Right hindlimb (tissue), 1 donor: ENCODE measurements around the gene OR52D1.

ENCODE experiments used
- DNase-seq: peaks from one replicate; pipeline ENCODE4 v3.0.0-alpha.2; 2018

The OR52D1 gene

GRCh38 chr11:5488385-5488784 lies at the start of gene OR52D1:
TSS of gene OR52D1 (plus strand) at chr11:5488685. CDS start at chr11:5488707, 22 bp downstream.
- no peak for DNase-seq

DNA sequence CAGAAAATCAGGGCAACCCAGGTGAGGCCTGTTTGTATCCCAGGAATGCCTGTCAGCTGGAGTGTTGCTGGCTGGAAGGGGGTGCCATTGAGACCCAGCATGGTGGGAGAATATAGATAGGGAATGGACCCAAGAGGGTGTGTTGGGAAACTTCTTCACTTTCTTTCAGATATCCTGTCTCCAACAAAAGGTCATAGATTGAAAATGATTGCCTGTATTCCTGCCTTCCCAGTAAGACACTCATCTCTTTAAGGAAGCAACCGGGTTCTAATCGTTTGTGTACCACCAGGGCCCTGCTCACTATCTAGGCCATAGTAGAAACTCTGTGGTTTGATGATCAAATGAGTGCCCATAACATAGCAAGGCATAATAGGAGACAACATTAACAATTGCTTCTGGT lies 47.1 kb upstream of the OR52D1 start, which contains the start of gene OR51I1:
OR51I1 (minus strand) TSS at position 101 of the 400 bp plus-strand sequence; CDS start at position 101, 0 bp downstream.
- DNase-seq: no peak

- DNase-seq: no peak
These were observed 44.6 kb upstream of the OR52D1 start for GRCh38 chr11:5443835-5444393.

GRCh38 chr11:5449023-5449422 lies 39.5 kb upstream of the OR52D1 start, which contains the start of gene OR51I2:
TSS of gene OR51I2 (plus strand) at chr11:5449323. CDS start at chr11:5453489, 4,166 bp downstream.
- no peak for DNase-seq

DNA sequence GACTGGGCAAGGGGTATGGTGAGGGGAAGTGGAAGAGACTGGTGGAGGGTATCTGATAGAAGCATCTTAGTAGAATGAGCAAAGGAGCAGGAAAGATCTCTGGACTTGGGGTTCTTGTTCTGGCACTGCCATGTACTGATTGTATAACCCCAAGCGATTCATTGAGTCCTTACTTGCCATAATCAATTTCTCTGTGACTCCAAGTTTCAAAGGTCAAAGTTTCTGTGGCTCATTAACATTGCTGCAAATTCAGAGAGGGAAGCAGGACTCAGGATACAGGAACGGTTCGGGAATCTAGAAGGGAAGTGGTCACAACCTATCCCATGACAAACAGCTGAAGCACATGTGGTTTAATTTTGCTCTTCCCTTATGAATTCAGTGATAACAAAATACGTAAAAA lies 39.1 kb upstream of the OR52D1 start:
- no peak for DNase-seq

DNA sequence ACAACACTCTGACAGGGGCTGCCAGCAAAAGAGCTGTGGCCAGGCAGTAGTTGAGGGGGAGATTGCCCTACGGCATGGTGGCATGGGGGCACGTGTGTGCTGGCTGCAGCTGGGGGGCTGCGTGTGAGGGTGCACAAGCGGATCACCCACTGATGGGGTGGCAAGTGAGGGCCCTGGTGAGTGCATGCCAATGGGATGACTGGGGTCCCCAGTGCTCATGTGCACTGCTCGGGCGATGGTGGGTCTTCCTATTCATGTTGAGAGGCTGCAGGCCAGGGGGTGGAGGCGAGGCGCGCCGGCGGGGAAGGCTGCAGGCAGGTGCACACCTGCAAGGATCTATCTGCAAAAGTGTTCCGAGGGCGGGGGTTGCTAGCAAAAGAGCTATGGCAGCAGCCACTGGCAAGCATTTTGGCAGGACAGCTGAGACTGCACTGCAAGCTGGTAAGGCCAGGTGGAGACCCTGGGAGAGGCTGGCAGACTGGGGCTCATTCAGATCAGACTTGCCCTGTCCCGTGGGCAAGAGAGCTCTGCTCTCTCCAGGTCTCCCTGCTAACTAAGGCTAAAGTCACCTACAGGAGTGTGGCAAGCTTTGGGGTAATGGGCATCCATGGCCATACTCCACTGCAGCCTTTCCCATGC lies 27.4 kb upstream of the OR52D1 start:
- no peak for DNase-seq

DNA sequence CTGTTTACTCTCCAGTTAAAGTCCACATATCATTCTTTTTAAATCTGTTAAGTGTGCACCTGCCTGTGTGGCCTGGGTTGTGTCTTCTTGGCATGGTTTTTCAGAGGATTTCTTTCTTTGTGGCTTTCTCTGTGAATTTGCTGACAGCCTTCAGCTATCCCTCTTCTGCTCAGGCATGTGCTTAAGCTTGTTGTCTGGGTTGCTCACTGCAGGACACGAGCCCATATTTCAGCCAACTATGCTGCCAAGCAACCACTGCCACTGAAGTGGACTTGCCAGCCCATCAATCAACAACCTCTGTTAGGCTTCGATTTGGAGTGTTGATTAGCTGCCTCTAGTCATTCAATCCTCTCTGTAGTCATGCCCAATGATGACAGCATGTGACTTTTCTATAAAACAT lies 21.0 kb upstream of the OR52D1 start:
- no peak for DNase-seq

- DNase-seq: no peak
These were observed 14.6 kb upstream of the OR52D1 start for GRCh38 chr11:5473921-5474320.

GRCh38 chr11:5476186-5476819 lies 12.2 kb upstream of the OR52D1 start:
- DNase-seq: no peak

- no peak for DNase-seq
These were observed 2.5 kb upstream of the OR52D1 start for GRCh38 chr11:5486003-5486402.

GRCh38 chr11:5486421-5486820 lies 2.1 kb upstream of the OR52D1 start:
- DNase-seq: no peak

GRCh38 chr11:5488798-5489399 lies 414 bp downstream of the OR52D1 start:
- DNase-seq: no peak

DNA sequence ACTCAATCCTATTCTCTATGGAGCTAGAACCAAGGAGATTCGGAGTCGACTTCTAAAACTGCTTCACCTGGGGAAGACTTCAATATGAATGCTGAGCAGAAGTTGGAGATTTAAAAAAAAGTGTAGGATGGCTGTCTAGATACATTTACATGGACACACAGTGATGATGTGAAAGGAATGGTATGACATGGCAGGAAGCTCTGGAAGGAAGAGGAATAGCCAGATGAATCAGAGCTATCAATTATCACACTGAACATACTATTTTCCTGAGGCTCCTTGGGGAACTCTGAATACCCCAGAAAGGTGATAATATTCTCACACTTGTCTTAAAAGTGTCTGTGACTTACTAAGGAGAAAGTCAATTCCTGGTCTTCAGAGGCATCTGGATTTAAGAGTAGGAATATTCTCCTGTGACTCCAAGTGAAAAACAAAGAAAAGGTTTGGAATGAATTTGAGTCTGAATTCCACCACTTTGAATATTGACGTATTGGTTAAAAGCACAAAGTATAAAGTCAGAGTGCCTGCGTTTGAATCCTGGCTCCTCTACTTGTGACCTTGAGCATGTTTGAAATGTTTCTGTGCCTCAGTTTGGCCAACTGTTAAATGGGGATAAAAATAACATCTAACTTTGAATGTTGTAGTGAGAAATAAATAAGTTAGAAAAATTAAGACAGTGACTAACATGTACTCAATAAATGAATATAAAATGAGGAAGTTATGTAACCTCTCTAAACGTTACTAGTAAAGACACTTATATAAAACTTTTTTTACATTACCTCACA lies 1.3 kb downstream of the OR52D1 start:
- no peak for DNase-seq

GRCh38 chr11:5499671-5500070 lies 11.2 kb downstream of the OR52D1 start:
- DNase-seq: no peak

DNA sequence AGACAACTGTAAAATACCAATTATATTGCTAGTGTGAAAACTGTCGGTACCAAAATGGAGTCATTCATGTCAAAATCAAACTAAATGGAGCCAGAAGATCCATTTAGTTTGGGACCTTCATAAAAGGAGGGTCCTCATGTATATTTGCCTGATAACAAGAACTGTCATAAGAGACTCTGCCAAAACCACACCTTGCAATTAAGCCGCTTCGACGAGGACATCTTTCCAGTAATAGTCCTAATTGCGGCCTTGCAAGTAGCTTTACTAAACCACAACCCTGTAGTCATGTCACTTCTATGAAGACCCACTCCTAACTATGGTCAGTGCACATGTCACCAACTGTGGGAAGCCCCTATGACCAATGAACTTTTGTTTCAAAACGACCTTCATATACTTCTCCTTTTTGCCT lies 11.9 kb downstream of the OR52D1 start:
- DNase-seq: no peak

- no peak for DNase-seq
These were observed 16.0 kb downstream of the OR52D1 start for GRCh38 chr11:5504403-5504921.

DNA sequence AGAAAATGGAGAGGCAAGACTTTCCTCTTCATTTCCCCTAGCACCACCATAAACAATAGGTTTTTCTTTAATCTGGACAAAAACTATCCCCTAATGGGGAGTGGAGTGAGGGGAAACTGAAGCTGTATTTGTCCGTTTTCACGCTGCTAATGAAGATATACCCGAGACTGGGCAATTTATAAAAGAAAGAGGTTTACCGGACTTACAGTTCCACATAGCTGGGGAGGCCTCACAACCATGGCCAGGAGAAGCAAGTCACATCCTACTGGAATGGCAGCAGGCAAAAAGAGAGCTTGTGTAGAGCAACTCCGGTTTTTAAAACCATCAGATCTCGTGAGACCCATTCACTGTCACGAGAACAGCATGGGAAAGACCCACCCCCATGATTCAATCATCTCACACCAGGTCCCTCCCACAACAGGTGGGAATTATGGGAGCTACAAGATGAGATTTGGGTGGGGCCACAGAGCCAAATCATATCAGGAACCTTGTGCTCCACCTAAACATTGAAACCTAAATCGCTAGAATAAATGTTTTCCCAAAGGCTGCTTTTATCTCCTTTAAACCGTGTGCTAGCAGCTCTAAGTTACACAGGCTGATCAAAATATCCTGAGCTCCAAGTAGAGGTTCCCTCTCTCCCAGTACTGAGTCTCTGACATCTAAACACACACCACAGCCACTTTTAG lies 17.0 kb downstream of the OR52D1 start:
- no peak for DNase-seq

DNA sequence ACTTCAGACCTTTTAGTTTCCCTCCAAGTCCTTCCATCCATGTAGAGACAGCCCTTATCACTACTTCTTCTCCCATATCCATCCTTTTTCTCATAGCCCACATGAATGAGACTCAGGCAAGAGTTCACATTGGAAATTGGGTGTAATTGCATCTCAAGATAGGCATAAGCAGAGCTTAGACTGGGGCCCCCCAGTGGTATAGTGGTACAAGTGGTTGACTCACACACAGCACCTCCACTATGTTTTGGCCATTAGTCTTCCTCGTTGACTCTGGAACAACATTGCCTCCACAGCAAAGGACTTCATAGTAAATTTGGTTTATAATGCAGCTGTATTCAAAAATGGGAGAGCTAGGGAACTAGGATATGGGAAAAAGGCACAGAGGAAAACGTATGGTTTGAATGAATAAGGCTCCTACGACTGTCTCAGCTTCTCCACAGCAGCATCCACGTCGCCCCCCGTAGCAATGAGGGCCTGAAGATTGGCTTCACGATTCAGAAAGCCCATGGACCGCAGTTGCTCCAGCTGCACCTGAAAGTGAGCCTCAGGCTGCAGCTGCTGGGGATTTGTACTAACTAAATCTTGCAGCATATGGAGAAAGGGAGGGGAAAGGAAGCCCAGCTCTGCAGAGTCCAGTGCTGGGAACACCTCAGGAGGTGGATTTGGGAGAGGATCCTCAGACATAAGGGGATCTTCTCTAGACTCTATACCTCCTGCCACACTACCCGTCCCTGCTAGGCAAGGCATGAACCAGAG lies 18.9 kb downstream of the OR52D1 start:
- DNase-seq: no peak

DNA sequence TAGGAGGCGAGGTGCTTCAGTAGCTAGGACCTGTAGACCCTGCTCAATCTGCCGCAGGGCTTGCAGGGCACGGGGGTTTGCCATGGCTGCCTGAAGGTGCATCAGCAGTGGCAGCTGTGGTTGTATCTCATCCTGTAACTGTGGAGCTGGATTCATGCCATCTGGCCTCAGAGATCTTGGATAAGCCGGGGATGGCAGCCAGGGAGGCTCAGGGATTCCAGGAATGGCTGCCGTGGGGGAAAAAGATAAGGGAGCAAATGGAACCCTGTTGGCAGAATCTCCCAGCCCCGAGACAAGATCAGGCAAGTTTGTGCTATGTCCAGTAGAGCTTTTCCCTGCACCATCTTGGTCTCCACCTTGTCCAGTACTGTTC lies 19.4 kb downstream of the OR52D1 start:
- peak; percentile 25 for DNase-seq

GRCh38 chr11:5508605-5509004 lies 20.1 kb downstream of the OR52D1 start:
- no peak for DNase-seq

DNA sequence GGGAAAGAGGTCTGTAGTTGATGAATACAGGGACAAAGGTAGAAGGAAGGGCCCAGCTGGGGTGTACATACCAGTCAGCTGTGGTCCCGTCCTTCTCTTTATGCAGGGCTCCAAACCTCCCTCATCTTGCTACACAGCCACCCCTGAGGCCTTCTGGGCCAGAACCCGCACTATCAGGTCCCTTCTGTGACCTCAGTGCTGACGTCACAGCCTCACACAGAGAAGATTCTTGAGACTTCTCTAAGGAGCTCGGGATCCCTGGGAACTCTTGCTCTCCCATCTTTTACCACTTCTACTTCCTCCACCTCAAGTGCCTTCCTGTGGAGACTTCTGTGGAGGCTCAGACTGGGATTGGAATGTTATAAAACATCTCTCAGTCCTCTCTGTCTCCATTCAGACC lies 21.3 kb downstream of the OR52D1 start, which contains the start of gene UBQLN3:
UBQLN3 (minus strand) TSS at position 155 of the 400 bp plus-strand sequence. CDS start 399 bp downstream, outside the sequence.
- no peak for DNase-seq
